GM21526 (cell line): ENCODE data around the gene B3GALT4.

Experiments
- ATAC-seq: cut with Tn5 transposase; IDR thresholded peaks from one replicate; pipeline ENCODE4 v1.9.1; 2021; ENCODE audit warnings: moderate library complexity; ENCODE audit not compliant: unreplicated experiment, low FRiP score

The B3GALT4 gene

GRCh38 chr6:33288921-33289783 lies 12.2 kb downstream of the B3GALT4 start, which contains the start of the genes PFDN6 and WDR46:
Gene PFDN6 (plus strand): TSS chr6:33289601. CDS start chr6:33289857, 256 bp downstream.
Gene WDR46 (minus strand): TSS chr6:33289239. CDS start chr6:33289170, 69 bp downstream.
- peak; percentile 57 for ATAC-seq

GRCh38 chr6:33289784-33290315 lies 12.9 kb downstream of the B3GALT4 start:
- ATAC-seq: peak; percentile 3

DNA sequence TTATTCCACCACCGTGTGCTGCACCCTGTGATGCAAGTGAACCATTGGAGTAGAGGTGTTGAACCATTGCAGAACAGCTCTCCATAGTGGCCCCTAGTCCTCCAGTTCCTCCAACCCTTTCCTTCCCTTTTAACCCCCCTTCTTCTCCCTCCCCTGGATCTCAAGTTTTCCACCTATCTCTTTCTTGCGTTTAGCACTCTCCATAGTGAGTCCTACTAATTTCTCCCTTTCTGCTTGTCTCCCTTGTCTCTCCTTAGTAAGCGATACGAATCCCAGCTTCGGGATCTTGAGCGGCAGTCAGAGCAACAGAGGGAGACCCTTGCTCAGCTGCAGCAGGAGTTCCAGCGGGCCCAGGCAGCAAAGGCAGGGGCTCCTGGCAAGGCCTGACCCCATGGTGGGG lies 13.5 kb downstream of the B3GALT4 start:
- ATAC-seq: no peak

GRCh38 chr6:33292996-33293682 lies 16.2 kb downstream of the B3GALT4 start:
- no peak for ATAC-seq

- ATAC-seq: no peak
Observed at GRCh38 chr6:33294086-33294823, 17.3 kb downstream of the B3GALT4 start.

GRCh38 chr6:33295621-33296369 lies 18.9 kb downstream of the B3GALT4 start:
- no peak for ATAC-seq

- no peak for ATAC-seq
Observed at GRCh38 chr6:33296797-33297405, 20.0 kb downstream of the B3GALT4 start.

DNA sequence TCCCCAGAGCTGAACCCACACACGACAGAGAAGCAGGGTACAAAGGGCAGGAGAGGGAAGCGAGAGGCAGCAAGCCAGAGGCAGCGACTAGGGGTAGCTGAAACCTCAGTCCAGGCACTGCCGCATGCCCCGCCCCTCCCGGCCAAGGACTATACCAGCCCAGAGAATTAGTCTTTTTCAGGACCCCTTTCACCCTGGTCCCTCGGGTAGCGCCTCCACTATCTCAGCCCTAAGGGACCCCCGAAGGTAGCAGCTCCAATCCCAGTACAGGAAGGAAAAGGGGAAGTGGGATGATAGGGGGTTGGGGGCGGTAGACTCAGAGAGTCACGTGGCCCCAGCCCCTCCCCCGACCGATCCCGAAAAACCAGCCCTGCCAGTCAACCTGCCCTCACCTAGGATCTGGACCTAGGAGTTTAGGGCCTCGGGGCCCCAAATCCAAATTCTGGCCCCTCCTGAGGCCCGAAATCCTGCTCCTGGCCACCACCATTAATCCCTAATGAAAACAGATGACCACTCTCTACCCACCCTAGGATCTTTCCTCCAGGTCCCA lies 20.6 kb downstream of the B3GALT4 start:
- no peak for ATAC-seq

DNA sequence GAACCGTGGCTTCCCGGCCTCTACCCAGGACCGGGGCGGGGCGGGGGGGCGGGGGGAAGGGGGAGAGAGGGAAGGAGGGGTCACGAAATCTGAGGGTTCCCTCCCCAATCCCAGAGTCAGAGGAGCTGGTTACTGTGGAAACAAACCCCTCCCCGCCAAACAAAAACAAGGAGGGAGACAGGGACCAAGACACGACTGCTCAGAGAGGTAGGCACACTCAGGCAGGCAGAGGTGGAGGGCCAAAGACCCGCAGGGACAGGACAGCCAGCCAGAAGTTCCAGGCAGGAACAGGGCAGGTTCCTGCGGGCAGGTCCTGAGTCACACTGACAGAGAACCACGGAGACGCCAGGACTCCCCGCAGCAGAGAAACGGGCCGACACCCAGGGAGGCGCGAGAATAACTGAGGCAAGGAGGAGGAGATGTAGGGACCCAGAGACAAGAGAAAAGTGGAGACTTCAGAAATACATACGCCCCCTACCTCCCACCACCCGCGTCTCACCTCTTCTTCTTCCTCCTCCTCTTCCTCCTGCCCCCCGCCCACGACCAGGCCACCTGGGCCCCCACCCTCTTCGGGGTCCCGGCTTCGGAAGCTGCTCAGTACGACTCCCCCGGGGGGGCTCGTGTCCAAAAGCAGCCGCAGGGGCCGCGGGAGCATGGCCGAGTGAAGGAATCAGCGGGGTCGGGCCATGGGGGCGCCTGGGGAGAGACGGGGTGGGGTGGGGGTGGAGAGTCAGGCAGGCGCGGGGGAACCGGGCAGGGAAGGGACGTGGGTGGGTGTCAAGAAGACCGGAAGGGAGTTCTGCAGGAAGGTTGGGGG lies 21.2 kb downstream of the B3GALT4 start:
- ATAC-seq: no peak

DNA sequence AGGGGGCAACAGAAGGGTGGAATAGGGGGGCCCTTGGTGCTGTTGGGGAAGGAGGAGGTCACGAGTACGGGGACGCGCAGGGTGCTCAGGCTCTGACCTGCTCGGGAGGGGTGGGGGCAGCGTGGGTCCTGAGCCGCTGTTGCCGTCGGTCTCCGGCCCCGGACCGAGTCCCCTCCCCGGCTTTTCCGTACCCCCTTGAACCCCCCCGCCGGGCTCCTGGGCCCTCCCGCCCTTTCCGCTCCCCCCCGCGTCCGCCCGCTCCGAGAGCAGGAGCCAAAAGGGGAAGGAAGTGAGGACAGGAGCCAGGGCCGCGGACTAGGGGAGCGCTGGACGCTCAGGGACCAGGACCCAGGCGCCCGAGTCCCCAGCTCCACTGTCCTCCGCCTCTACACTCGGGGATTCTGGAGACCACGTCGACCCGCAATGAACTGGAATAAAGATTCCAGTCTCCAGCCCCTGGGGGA lies 21.9 kb downstream of the B3GALT4 start, which contains the start of gene RGL2:
Gene RGL2, minus strand, starts transcription at position 170 of the 464 bp plus-strand sequence. CDS start 332 bp downstream, outside the sequence.
- peak; percentile 22 for ATAC-seq

GRCh38 chr6:33299237-33299944 lies 22.5 kb downstream of the B3GALT4 start:
- ATAC-seq: peak; percentile 58

GRCh38 chr6:33301877-33302276 lies 25.0 kb downstream of the B3GALT4 start:
- ATAC-seq: no peak

- ATAC-seq: no peak
Observed at GRCh38 chr6:33304216-33304615, 27.3 kb downstream of the B3GALT4 start.

DNA sequence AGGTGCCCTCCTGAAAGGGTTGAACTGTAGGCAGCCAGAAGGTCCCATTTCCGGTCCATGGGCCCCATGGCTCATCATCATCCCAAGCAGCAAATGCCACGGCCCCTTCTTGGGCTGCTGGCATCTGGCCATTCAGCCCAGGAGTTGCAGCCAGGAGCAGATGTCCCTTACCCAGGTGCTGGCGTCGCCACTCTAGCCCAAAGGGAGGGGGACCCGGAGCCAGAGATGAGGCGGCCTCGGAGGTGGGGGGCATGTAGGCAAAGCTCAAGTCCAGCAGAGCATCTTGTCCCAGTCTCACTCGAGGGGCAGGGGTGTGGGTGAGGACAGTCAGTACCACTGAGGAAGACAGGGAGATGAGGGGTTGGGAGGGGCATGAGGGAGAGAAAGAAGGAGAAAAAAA lies 28.1 kb downstream of the B3GALT4 start:
- no peak for ATAC-seq

DNA sequence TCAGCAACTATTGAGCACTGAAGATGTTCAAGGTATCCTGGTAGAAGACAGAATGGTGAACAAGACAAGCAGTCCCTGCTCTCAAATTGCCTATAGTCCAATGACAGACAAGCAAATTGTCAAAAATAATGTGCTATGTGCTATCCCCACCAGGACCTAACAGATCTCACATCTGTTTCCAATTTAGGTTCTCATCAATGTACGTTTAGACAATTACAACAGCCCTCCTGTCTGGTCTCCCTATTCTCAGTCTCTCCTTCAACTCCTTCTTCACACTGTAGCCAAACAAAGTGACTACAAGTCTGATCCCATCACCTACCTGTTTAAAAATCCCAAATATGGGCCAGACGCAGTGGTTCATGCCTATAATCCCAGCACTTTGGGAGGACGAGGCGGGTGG lies 29.4 kb downstream of the B3GALT4 start:
- no peak for ATAC-seq

GRCh38 chr6:33312361-33313104 lies 35.6 kb downstream of the B3GALT4 start:
- no peak for ATAC-seq
